ENCODE results near the gene APOA5.
A peak's percentile ranks its signal among the peaks of the same experiment; 100 is the strongest.
"Not testable (repeated sequence)": the region's sequence is repeated elsewhere in the genome, so short reads cannot be mapped to it uniquely, and the experiment has no call there.

Gene APOA5

GRCh38 chr11:116791813-116792143, at the start of gene APOA5:
TSS of gene APOA5 (minus strand) at chr11:116791879. CDS start at chr11:116791860, 19 bp downstream.
- peaks cover 21% of the 10 kb centered on the region for H3K4me1 Mint-ChIP-seq
- H3K27me3 Mint-ChIP-seq = peaks cover 2% of the 10 kb centered on the region
- peaks cover 5% of the 10 kb centered on the region for H3K36me3 Mint-ChIP-seq (ENCODE audit: low read depth)
- H3K9me3 Mint-ChIP-seq = no peaks in the 10 kb centered on the region
- no peak within 1 kb of the TSS for H3K4me3 Mint-ChIP-seq
- no peak within 1 kb of the TSS for H3K27ac Mint-ChIP-seq
- no peak for DNase-seq
- no peak for ATAC-seq

GRCh38 chr11:116840746-116841296, 49.1 kb upstream of the APOA5 start:
- Mint-ChIP-seq H3K27ac (no peak overlapping the region), H3K4me1 (peaks cover 5% of the 10 kb centered on the region), H3K4me3 (no peak overlapping the region), H3K9me3 (no peaks in the 10 kb centered on the region), H3K27me3 (no peaks in the 10 kb centered on the region), H3K36me3 (ENCODE audit: low read depth) (peaks cover 8% of the 10 kb centered on the region)
- ATAC-seq (no peak), DNase-seq (no peak)

- Mint-ChIP-seq H3K9me3 (no peaks in the 10 kb centered on the region), H3K27ac (no peak overlapping the region), H3K4me3 (no peak overlapping the region), H3K27me3 (no peaks in the 10 kb centered on the region), H3K36me3 (ENCODE audit: low read depth) (peaks cover 5% of the 10 kb centered on the region), H3K4me1 (peaks cover 9% of the 10 kb centered on the region)
- no peak for ATAC-seq
- DNase-seq = no peak
Observed at GRCh38 chr11:116840224-116840745, 48.6 kb upstream of the APOA5 start.

- Mint-ChIP-seq H3K36me3 (ENCODE audit: low read depth) (peaks cover 1% of the 10 kb centered on the region), H3K4me1 (peaks cover 13% of the 10 kb centered on the region), H3K4me3 (no peak overlapping the region), H3K9me3 (no peaks in the 10 kb centered on the region), H3K27ac (no peak overlapping the region), H3K27me3 (peaks cover 5% of the 10 kb centered on the region)
- no peak for ATAC-seq
- no peak for DNase-seq
Observed at GRCh38 chr11:116838321-116839084, 46.8 kb upstream of the APOA5 start.

GRCh38 chr11:116837231-116838091, 45.8 kb upstream of the APOA5 start, which contains the start of gene APOA1:
TSS of gene APOA1 (minus strand) at chr11:116837622. CDS start at chr11:116837387, 235 bp downstream.
- H3K36me3 Mint-ChIP-seq (ENCODE audit: low read depth) = no peaks in the 10 kb centered on the region
- no peak for DNase-seq
- no peak for ATAC-seq

GRCh38 chr11:116836632-116836991, 44.9 kb upstream of the APOA5 start:
- Mint-ChIP-seq H3K36me3 (ENCODE audit: low read depth) (no peaks in the 10 kb centered on the region), H3K27me3 (peaks cover 5% of the 10 kb centered on the region), H3K9me3 (no peaks in the 10 kb centered on the region), H3K27ac (no peak overlapping the region), H3K4me3 (no peak overlapping the region), H3K4me1 (peaks cover 13% of the 10 kb centered on the region)
- DNase-seq (no peak), ATAC-seq (no peak)

More at GRCh38 chr11:116837231-116838091, 45.8 kb upstream of the APOA5 start, which contains the start of gene APOA1:
- H3K4me3 Mint-ChIP-seq = no peak within 1 kb of the TSS
- H3K4me1 Mint-ChIP-seq = peaks cover 13% of the 10 kb centered on the region
- no peaks in the 10 kb centered on the region for H3K9me3 Mint-ChIP-seq
- H3K27ac Mint-ChIP-seq = no peak within 1 kb of the TSS
- peaks cover 5% of the 10 kb centered on the region for H3K27me3 Mint-ChIP-seq

GRCh38 chr11:116835791-116836631, 44.3 kb upstream of the APOA5 start:
- Mint-ChIP-seq H3K27me3 (peaks cover 5% of the 10 kb centered on the region), H3K4me1 (peaks cover 13% of the 10 kb centered on the region), H3K36me3 (ENCODE audit: low read depth) (no peaks in the 10 kb centered on the region), H3K27ac (no peak overlapping the region), H3K4me3 (peak overlapping the region; percentile 63), H3K9me3 (no peaks in the 10 kb centered on the region)
- ATAC-seq (peak; percentile 91), DNase-seq (peak; percentile 81)

GRCh38 chr11:116835042-116835772, 43.5 kb upstream of the APOA5 start:
- ATAC-seq = no peak
- H3K27ac Mint-ChIP-seq = no peak overlapping the region
- H3K4me3 Mint-ChIP-seq = peak overlapping the region; percentile 63
- peaks cover 5% of the 10 kb centered on the region for H3K27me3 Mint-ChIP-seq
- peaks cover 13% of the 10 kb centered on the region for H3K4me1 Mint-ChIP-seq
- no peak for DNase-seq
- H3K36me3 Mint-ChIP-seq (ENCODE audit: low read depth) = no peaks in the 10 kb centered on the region
- H3K9me3 Mint-ChIP-seq = no peaks in the 10 kb centered on the region

GRCh38 chr11:116834535-116835041, 42.9 kb upstream of the APOA5 start:
- not testable (repeated sequence) for H3K9me3 Mint-ChIP-seq; DNase-seq; ATAC-seq; H3K27me3 Mint-ChIP-seq; H3K36me3 Mint-ChIP-seq (ENCODE audit: low read depth); H3K27ac Mint-ChIP-seq
- H3K4me1 Mint-ChIP-seq = peaks cover 13% of the 10 kb centered on the region
- peak overlapping the region; percentile 34 for H3K4me3 Mint-ChIP-seq

- Mint-ChIP-seq H3K27ac (no peak overlapping the region), H3K9me3 (no peaks in the 10 kb centered on the region), H3K27me3 (peaks cover 5% of the 10 kb centered on the region), H3K4me3 (no peak overlapping the region), H3K4me1 (peaks cover 13% of the 10 kb centered on the region), H3K36me3 (ENCODE audit: low read depth) (no peaks in the 10 kb centered on the region)
- ATAC-seq (no peak), DNase-seq (no peak)
Observed at GRCh38 chr11:116833816-116834534, 42.3 kb upstream of the APOA5 start.

- no peak for DNase-seq
- peaks cover 13% of the 10 kb centered on the region for H3K4me1 Mint-ChIP-seq
- H3K9me3 Mint-ChIP-seq = no peaks in the 10 kb centered on the region
- ATAC-seq = no peak
- no peak overlapping the region for H3K27ac Mint-ChIP-seq
- H3K36me3 Mint-ChIP-seq (ENCODE audit: low read depth) = no peaks in the 10 kb centered on the region
- peaks cover 5% of the 10 kb centered on the region for H3K27me3 Mint-ChIP-seq
- no peak overlapping the region for H3K4me3 Mint-ChIP-seq
Observed at GRCh38 chr11:116833491-116833815, 41.8 kb upstream of the APOA5 start.

GRCh38 chr11:116832350-116833290, 40.9 kb upstream of the APOA5 start:
- H3K9me3 Mint-ChIP-seq = no peaks in the 10 kb centered on the region
- H3K36me3 Mint-ChIP-seq (ENCODE audit: low read depth) = no peaks in the 10 kb centered on the region
- H3K27me3 Mint-ChIP-seq = peaks cover 5% of the 10 kb centered on the region
- H3K4me1 Mint-ChIP-seq = peaks cover 13% of the 10 kb centered on the region
- DNase-seq (no peak), ATAC-seq (no peak)
- H3K4me3 Mint-ChIP-seq = no peak overlapping the region
- H3K27ac Mint-ChIP-seq = no peak overlapping the region
